Measurements from ENCODE around the gene HSDL1.

GRCh38 chr16:84176192-84177053 lies 31.4 kb upstream of the HSDL1 start:
- TF ChIP-seq CTCF (IDR thresholded peaks at IDR 0.05) (no peak), EZH2 (IDR thresholded peaks at IDR 0.05; ENCODE audit: borderline replicate concordance, insufficient read depth, low read depth, low read length, poor library complexity, severe bottlenecking) (no peak)

All from B cell (primary cell).